HG03571 (cell line): ENCODE data around the gene PRKAB2.
"Not testable (repeated sequence)": the region's sequence is repeated elsewhere in the genome, so short reads cannot be mapped to it uniquely, and the experiment has no call there.

Experiments
- ATAC-seq: cut with Tn5 transposase; IDR thresholded peaks from one replicate; pipeline ENCODE4 v1.9.1; 2021; ENCODE audit not compliant: unreplicated experiment

Gene PRKAB2, protein sequence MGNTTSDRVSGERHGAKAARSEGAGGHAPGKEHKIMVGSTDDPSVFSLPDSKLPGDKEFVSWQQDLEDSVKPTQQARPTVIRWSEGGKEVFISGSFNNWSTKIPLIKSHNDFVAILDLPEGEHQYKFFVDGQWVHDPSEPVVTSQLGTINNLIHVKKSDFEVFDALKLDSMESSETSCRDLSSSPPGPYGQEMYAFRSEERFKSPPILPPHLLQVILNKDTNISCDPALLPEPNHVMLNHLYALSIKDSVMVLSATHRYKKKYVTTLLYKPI

DNA sequence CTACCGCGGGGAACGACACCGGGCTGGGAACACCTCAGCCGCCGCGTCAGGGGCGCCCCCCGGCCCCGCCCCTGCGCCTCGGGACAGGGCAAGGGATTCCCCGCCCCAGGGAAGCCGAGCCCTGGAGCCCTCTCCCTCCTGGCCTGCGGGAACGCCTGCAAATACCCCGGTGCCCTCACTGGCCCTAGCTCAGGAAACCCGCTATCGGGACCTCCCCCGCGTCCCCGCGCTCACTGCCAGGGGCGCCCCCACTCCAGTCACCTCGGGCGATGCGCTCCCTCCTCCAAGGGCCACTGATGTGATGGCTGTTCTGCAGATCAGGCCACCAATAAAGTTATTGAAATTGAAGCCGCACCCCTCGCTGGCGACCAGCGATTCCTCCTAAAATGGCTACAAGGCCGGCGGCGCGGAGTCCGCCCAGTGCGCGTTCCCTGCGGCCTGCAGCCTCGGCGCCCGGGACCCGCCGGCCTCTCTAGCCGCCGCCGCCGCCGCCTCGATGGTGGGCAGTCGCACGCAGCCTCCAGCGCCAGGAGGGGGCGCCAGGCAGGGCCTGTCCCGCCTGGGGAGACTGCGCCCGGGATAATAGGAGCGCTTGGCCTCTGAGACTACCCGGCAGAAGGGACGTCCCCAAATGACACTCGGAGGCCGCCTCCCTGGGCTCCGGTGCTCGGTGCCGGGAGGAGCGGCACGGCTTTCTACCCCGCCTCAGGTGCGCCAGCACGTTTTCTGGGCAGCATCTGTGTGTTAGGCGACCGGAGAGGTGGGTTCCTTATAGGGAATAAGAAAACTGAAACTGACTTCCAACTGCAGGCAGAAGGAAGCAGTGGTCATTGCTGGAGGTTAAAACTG, at the start of gene PRKAB2:
Gene PRKAB2, minus strand, starts transcription at position 303 of the 849 bp plus-strand sequence. CDS start 326 bp downstream, outside the sequence.
- ATAC-seq = peak; percentile 83

DNA sequence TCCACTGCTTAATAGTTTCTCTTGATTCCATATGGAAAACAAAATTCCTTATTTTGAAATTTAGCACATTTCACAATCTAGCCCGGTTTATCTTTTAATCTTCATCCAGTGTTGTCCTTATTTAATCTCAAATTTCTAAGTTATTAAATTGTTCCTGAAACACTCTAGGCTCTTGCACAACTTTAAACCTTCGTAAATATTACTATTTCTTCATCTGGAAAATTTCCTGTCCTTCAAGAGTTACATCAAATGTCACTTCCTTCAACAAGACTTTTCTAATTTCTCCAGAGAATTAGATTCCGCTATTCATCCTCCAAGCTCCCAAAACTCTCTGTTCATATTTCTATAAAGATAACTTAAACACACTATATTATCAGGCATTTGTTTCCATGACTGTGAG, 46.3 kb upstream of the PRKAB2 start:
- ATAC-seq = no peak

DNA sequence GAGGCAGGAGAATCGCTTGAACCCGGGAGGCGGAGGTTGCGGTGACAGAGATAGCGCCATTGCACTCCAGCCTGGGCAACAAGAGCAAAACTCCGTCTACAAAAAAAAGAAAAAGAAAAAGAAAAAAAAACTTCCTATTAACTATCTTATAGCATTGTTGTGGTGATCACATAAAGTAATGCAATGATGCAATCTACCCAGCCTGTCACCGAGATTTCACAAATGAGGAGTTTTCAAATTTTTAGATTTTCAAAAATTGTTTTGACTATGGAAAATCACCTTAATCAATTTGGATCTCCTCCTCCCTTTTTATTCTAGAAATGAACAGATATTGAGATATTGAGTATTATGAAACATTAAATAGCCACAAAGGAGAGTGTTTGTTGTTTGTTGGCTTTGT, 44.9 kb upstream of the PRKAB2 start:
- no peak for ATAC-seq

DNA sequence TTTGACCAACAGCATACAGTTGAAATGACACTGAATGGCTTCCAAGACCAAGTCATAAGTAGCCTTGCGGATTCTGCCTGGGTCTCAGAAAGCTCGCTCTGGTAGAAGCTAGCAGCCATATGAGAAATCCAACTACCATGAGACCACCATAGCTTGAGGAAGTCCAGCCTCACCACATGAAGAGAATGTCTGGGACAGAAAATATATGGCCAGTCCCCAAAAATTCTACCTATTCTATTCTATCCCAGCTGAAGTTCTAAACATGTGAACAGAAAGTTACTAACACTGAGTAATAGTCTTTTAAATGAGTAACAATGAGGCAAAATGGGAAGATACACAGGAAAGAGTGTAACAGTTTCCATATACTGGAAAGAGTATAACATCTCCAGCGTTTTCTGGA, 43.9 kb upstream of the PRKAB2 start:
- ATAC-seq = no peak

DNA sequence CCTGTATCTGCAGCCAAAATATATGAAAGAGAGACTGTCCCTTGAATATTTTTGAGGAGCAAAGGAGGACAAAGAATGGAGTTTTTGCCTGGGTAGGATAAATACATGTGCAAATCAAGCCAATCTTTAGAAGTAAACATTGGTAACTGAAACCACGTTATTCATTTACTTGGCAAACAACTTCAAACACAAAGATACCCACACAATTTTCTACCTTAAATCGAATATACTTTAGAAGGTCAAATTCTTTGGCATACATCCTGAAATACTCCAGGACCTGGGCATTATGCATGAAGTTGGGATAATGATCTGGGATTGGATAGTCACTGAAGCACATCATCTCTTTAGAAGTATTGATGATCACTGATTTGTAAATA, 43.3 kb upstream of the PRKAB2 start:
- ATAC-seq = no peak

DNA sequence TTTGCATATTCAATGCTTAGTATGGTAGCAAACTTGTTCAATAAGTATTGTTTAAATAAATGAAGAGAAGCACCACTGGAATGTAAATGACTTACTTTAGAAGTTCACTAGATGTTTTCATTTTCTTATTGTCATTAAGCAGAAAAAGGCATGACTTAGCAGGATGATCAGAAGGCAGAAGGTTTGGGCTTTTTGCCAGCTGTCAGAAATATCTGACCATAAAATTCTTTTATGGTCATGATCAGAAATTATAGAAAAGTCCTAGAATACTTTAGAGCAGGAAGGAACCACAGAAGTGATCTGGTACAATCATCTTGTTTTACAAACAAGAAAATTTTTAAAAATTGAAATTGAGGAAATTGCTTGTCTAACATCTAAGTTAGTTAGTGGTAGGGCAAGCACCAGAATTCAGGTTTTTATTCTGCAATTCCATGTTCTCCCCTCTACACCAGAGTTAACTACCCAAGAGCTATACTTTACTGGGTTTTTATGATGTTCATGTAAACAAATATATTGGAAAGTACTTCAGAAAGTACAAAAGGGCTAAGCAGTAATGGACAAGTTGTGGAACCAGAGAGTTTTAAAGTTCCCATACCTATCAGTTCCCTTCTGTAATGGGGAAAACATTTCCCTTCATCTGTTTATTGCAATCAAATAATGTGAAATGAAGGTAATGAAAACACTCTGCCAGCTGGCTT, 42.7 kb upstream of the PRKAB2 start:
- ATAC-seq = no peak

DNA sequence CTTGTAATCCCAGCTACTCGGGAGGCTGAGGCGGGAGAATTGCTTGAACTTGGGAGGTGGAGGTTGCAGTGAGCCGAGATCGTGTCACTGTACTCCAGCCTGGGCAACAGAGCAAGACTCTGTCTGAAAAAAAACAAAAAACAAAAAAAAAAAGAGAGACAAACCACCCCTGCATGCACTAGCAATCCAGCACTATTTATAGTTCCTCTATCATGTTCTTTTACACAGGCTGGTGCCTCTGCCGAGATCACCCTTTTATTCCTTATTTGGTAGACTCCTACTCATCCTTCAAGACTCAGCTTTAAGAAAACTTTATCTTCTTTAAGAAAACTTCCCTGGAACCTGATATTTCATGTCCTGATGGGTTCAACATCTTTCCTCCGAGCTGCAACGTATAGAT, 42.1 kb upstream of the PRKAB2 start:
- no peak for ATAC-seq

DNA sequence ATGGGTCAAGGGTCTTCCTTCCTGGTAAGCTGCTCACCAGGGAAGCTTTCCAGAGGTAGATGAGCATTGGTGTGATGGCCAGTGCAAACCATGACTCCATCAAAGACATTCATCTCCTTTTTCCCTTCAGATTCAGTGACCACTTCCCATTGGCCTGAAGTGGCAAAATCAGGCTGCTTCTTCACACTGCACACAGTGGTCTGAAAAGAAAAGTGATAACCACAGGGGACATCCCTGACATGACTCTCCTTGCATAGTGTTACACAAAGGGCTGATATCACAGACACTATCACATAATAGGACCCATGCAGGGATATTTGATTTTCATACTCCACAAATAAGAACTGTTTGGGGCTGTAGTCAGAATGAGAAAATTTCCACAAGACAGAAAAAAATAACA, 41.0 kb upstream of the PRKAB2 start:
- no peak for ATAC-seq

DNA sequence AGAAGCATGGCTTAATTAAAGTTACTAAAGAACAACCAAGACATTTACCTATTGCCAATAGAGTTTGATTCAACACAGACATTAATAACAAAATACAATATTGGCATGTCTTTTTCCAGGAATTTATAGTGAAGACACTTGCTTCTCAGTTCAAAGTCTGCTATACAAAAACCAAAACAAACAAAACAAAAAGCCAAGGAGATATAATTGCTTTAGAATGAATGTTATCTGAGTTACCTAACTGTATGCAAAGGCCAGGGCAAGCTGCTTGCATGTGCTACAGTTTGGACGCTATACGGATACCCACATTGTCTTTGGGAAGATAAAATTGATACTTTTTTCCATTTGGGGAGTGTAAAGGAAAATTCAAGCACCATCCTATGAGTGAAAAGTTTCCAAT, 39.3 kb upstream of the PRKAB2 start:
- ATAC-seq = no peak

DNA sequence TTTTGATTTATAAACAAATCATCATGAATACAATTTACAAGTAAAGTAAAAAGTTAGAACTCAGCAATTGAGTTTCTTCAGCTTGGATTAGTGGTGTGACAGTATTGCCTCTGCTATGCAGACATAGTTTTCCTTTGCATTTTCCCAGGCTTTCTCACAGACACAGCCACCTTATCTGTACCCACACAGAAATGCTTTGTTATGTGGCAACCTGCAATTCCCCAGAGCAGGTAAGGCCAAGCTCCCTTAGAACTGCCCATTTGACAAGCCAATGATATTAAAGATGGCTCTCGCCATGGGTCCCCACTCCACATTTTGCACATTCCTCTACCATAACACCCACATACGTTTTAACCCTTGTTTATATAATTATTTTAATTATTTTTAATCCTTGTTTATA, 38.7 kb upstream of the PRKAB2 start:
- ATAC-seq = no peak

DNA sequence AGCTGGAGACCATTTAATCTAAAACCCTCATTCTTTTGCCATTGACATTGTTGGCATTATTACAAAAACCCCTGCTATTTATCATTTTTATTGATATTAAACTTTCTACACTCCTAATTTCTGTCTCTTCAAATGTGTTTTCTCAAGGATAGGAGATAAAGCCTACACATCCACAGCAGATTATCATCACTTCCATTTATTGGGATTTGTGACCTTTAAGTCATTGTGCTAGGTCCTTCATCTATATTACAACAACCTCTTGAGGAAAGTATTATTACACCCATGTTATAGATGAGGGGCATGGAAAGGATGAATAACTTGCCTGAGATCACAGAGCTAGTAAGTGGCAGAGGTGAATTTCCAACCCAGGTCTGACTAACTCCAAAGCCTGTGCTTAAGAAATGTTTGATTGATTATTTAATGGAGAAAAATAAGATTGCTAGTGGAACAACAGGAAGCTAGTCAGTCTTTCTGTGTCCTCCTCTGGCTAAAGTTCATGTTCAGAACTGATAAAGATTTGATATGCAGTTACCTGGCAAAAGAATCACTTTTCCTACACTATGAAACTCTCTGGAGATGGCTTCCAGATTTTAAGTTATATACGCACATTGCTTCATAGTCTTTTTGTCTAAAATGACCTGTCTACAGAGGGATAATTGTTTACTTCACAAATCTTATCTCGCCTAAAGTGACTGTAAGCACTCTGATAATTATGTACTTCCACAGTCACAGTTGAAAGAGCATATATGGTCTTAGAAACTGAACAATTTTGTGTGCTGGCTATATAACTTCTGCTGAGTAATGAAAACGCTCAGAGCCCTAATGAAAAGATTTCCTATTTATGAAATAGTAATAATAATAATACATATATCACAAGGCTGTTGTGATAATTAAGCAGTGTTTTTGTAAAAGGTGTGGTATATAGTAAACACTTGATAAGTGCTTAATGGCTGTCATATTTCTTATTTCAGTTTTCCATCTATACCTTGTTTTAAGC, 37.9 kb upstream of the PRKAB2 start:
- no peak for ATAC-seq

DNA sequence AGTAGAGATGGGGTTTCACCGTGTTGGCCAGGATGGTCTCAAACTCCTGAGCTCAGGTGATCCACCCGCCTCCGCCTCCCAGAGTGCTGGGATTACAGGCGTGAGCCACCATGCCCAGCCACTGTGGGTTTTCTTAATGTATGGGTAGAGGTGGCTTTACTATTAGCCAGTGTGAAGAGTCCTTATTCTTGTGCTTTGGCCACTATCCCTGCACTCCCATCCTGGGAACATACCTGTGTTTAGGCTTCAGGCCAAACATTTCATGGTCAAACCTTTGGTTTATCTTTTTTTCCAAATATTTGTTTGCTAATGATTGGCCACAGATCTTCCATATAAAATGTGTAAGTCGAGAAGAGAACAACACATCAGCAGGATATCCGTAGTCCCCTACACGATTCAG, 36.3 kb upstream of the PRKAB2 start:
- no peak for ATAC-seq

DNA sequence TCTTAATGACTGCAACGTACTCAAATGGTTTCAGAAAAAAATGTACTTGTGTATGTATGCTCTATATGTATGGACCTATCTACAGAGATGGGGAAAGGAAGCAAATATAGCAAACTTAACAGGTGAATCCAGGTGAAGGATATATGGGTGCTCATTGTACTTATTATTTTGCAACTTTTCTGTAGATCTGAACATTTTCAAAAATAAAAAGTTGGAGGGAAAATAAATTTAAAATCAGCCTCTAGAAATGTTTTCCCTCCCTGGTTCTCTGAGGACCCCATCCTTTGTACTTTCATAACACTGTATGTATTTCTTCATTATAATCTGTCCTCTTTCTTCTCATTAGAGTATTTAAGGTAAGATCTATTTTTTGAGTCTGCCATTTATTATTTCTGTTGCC, 34.9 kb upstream of the PRKAB2 start:
- ATAC-seq = no peak

DNA sequence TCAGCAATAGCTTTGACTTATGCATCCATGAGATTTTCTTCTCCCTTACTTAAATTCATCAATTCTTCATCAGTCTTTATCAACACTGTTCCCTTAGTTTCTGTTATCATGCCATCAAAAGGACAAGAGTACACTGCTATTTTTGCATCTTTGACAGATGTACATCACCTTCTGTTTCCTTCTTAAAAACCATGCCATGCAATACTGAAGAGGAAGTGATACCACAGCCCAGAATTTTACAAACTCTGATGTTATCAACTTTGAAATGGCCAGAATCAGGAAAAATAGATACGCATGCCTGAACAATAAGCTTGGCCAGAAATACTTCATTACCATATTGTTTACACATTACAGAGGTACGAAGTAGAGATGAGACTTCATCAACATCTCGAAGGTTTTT, 31.8 kb upstream of the PRKAB2 start:
- no peak for ATAC-seq

DNA sequence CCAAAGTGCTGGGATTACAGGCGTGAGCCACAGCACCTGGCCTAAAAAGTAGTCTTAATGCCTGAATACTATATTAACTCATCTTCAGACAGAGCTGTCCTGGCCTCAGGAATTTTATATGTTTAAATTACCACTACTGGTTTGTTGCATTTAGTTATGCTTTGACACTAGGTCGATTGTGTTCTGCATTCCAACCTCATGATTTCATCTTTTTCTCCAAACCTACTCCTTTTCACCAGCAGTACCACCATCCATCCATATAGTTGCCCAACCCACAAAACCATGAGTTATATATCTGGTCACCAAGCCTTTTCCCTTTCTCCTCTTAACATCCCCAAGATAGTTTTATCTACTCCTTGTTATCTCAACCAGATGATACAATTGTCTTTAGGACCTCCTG, 30.3 kb upstream of the PRKAB2 start:
- no peak for ATAC-seq

DNA sequence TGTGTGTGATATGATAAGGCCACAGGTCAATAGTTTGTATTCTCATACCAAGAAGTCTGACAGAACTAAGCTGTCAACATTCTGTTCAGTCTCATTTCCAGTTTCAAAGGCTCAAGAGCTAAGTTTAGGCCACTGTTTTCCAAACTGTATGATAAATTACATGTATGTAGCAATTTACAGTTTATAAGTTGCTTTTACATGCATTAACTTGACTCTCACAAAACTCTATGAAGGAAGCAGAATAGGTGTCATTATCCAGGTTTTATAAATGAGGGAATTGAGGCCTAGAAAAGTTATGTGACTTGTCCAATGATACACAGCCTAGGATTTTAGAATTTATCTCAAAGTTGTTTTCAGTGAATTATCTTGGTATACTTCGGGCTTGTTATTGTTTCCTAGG, 29.5 kb upstream of the PRKAB2 start:
- ATAC-seq = no peak

DNA sequence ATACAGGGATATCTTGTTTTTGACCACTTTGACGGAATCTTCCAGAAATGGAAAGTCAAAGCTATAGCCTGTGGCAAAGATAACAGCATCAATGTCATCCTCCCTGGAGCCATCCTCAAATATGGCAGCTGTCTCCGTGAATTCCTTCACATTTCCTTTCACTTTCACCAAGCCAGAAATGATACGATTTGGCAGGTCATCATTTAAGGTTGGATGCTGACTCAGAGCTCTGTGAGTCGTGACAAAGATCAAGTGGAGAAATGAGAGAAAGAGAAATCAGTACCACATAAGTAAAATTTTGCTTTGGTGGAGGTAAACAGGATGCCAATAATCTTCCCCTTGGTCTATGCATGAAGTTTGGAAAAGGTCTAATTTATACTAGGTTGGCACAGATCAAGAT, 29.0 kb upstream of the PRKAB2 start:
- ATAC-seq = no peak

DNA sequence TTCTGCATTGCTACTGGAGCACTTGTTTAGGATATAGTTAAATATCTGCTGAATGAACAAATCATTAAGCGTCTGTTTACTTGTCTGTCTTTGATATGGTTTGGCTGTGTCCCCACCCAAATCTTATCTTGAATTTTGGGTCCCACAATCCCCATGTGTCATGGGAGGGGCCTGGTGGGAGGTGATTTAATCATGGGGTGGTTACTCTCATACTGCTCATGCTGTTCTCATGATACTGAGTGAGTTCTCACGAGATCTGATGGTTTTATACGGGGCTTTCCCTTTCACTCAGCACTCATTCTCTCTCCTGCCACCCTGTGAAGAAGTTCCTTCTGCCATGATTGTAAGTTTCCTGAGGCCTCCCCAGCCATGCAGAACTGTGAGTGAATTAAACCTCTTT, 25.1 kb upstream of the PRKAB2 start:
- ATAC-seq = not testable (repeated sequence)

DNA sequence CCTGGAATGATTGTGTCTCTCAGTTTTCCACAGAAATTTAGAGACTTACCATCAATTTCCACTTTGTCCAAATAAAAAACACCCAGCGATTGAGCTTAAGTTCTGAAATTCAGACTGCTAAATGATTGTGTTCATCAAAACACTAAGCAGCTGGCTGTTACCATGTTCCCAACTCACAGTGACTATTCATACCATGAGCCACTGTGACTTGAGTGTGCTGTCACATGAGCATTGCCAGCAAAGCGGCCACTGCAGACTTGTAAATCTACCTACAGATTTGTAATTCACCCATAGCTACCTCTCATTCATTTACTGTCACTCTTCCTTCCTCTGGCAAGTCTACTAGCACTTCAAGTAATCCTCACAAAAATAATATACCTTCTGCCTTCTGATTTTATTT, 17.2 kb upstream of the PRKAB2 start:
- ATAC-seq = no peak

DNA sequence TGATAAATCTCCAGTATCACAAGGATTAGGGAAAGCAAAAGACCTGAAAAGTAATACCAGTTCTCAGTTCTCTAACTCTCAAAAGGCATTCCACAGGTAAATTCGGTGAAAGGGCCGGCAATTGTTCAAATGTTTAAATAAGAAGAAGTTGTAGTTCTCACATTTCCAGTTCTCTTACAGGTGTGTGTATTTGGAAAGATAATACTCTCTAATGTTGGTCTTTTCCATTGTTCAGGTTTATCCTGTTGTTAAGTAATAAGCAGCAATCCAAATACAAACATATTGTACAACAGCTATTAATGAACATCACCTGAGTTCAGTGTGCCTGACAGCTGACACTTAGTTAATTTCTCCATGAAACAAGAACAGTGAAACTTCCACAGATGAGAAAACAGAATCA, 13.2 kb upstream of the PRKAB2 start:
- ATAC-seq = no peak
